Adipocyte (in vitro differentiated cells): ENCODE results near the gene SOCS1.

ENCODE experiments used
- DNase-seq: peaks from one replicate; pipeline ENCODE4 v3.0.0-alpha.2; 2015; ENCODE audit warnings: low read depth
- H3K27me3 ChIP-seq: replicated peaks from 2 replicates; pipeline ENCODE4 v1.7.0; 2013; ENCODE audit warnings: mild to moderate bottlenecking, low read length, moderate library complexity; ENCODE audit not compliant: control insufficient read depth, insufficient read depth
- H3K36me3 ChIP-seq: 2 replicates; pipeline ENCODE4 v1.7.0; 2013; ENCODE audit warnings: low read length, mild to moderate bottlenecking, moderate library complexity; ENCODE audit not compliant: control insufficient read depth, insufficient read depth, severe bottlenecking
- H3K4me1 ChIP-seq: 2 replicates; pipeline ENCODE4 v1.7.0; 2013; ENCODE audit warnings: mild to moderate bottlenecking, low read length, moderate library complexity; ENCODE audit not compliant: control insufficient read depth, insufficient read depth
- H3K4me3 ChIP-seq: 2 replicates; pipeline ENCODE4 v1.7.0; 2013; ENCODE audit warnings: mild to moderate bottlenecking, low read length, moderate library complexity
- H3K9ac ChIP-seq: 2 replicates; pipeline ENCODE4 v1.7.0; 2013; ENCODE audit warnings: mild to moderate bottlenecking, low read length, moderate library complexity
- H3K9me3 ChIP-seq: 2 replicates; pipeline ENCODE4 v1.7.0; 2013; ENCODE audit warnings: mild to moderate bottlenecking, low read length, moderate library complexity; ENCODE audit not compliant: control insufficient read depth

Gene SOCS1

DNA sequence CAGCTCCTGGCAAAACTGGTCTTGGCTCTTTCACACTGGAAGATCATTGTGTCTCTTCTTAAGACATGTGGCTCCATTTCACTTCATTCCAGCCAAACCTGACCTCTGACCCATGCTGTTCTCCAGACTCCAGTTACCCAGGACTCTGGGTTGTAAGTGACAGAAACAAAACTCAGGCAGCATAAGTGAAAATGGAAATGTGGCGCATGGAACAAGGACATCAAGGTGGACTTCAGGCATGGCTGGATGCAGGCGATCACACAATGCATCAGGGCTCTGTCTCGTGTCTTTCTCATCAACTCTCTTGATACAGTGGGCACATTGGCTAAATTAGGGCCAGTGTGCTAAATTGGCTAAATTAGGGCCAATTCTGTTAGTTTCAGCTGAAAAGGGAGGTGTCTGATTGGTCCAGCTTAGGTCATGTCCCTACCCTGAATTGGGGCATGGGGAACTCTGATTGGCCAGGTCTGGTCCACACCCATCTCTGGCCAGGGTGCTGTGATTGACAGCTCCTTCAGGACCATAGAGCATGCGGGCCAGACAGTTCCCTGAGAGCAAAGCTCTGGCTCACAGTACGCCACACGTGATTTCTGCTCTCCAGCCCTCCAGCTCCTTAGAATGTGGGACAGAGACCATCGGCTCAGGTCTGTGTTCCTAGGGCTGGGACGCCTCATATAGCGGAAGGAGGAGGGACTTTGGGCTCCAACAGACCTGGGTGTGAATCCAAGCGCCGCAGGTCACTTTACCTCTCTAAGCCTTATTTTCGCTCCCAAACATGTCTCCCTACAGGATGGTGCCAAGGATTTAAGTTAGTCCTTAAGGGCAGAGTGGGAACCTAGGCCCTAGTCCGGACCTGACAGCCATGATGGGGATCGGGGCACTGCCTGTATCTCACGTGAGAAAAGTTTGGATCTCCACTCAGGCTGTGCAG is 17.5 kb downstream of the SOCS1 start:
- Histone ChIP-seq H3K4me3 (no peak overlapping the region), H3K27me3 (peaks cover 6% of the 10 kb centered on the region), H3K4me1 (no peaks in the 10 kb centered on the region), H3K36me3 (no peaks in the 10 kb centered on the region), H3K9ac (no peak overlapping the region), H3K9me3 (no peaks in the 10 kb centered on the region)
- no peak for DNase-seq

DNA sequence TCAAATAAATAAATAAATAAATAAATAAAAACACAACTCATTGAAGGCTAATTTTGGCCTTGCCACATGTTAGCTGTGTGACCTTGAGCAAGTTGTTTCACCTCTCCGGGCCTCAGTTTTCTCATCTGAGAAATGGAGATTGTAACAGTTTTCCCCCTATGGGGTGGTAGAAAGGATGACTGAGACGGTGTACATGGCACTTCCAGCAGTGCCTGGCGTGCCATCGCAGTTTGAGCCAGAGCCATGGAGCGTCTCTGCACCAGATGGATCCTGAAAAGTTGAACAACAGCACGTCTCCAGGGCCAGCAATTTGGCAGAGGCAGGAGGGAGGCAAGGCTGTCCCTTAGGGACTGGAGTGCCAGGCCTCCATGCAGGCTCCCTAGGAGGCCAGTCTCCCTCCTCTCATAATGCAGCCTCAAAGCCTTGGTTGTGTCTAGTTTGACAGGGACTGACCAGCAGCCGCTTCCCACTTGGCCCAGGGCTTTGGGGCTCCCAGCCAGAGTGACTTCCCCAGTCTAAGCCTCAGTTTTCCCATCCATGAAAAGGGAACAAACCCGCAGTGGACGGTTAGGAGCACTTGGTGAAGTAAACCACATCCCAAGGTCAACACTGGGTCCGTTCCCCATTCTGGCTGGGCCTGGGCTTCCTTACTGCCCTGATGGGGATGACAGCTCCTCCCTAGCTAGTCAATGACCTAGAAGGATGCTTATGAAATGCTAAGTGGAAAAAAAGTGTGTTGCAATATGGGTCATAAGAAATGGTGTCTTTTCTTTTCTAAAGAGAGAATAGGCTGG is 19.3 kb downstream of the SOCS1 start:
- peak; percentile 39 for DNase-seq
- no peaks in the 10 kb centered on the region for H3K4me1 ChIP-seq
- no peak overlapping the region for H3K4me3 ChIP-seq
- no peaks in the 10 kb centered on the region for H3K9me3 ChIP-seq
- H3K36me3 ChIP-seq: no peaks in the 10 kb centered on the region
- H3K9ac ChIP-seq: no peak overlapping the region
- H3K27me3 ChIP-seq: no peaks in the 10 kb centered on the region

DNA sequence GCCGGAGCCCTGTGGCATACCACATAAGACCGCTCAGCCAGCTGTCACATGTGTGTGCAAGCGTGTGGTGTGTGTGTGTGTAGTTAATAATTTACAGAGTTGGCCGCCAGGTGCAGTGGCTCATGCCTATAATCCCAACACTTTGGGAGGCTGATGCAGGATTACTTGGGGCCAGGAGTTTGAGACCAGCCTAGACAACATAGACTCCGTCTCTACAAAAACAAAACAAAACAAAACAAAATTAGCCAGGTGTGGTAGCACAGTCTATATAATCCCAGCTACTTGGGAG is 20.4 kb downstream of the SOCS1 start:
- H3K4me1 ChIP-seq: no peaks in the 10 kb centered on the region
- no peaks in the 10 kb centered on the region for H3K9me3 ChIP-seq
- no peak overlapping the region for H3K9ac ChIP-seq
- no peak overlapping the region for H3K4me3 ChIP-seq
- no peaks in the 10 kb centered on the region for H3K27me3 ChIP-seq
- no peaks in the 10 kb centered on the region for H3K36me3 ChIP-seq
- DNase-seq: no peak

DNA sequence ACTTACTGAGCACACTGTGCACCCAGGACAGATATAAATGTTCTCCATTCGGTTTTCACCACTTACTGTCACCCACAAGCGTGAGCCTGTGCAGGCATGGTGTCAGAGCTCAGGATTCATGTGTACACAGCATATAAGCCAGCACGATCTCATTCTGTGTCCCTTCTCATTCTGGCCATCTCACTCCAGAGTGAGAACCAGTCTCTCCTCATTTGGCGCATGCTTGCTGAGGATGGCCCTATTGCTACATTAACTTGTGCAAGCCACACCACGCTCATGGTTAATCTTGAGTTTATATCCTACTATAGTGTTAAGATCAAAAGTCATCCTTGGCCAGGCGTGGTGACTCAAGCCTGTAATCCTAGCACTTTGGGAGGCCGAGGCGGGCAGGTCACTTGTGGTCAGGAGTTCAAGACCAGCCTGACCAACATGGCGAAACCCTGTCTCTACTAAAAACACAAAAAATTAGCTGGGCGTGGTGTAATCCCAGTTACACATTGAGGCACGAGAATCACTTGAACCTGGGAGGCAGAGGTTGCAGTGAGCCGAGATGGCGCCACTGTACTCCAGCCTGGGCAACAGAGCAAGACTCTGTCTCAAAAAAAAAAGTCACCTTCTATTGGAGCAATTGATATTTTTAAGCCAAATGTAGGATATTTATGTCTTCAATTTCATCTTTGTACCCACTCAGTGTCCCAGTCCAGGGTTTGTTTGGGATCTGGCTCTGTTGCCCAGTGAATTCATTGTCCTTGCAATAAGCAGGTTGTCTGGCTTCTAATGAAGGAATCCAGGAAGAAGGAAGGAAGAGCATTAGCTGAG is 20.9 kb downstream of the SOCS1 start:
- Histone ChIP-seq H3K9me3 (no peaks in the 10 kb centered on the region), H3K36me3 (no peaks in the 10 kb centered on the region), H3K9ac (no peak overlapping the region), H3K4me3 (no peak overlapping the region), H3K27me3 (no peaks in the 10 kb centered on the region), H3K4me1 (no peaks in the 10 kb centered on the region)
- no peak for DNase-seq

DNA sequence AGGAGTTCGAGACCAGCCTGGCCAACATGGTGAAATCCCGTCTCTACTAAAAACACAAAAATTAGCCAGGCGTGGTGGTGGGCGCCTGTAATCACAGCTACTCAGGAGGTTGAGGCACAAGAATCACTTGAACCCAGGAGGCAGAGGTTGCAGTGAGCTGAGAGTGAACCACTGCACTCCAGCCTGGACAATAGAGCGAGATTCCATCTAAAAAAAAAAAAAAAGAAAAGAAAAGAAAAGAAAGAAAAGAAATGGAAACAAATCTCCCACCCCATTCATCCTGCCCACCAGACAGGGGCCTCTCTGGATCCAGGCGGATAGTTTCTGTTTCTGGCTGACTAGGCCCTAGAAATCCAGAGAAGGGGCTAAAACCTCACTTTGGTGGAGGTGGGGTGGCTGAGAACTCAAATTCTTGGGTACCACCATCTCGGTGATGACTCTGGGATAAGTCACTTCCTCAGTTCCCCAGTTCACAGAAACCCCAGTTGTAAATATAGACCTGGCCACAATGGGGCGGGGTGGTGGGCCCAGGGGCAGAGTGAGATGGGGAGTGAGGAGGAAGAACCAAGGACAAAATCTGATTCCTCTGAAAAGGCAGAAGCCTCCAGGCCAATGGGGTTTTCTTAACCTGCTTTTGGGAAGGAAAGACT is 22.2 kb downstream of the SOCS1 start:
- no peak overlapping the region for H3K9ac ChIP-seq
- no peak for DNase-seq
- H3K27me3 ChIP-seq: no peaks in the 10 kb centered on the region
- H3K4me1 ChIP-seq: no peaks in the 10 kb centered on the region
- no peak overlapping the region for H3K4me3 ChIP-seq
- H3K9me3 ChIP-seq: no peaks in the 10 kb centered on the region
- no peaks in the 10 kb centered on the region for H3K36me3 ChIP-seq

DNA sequence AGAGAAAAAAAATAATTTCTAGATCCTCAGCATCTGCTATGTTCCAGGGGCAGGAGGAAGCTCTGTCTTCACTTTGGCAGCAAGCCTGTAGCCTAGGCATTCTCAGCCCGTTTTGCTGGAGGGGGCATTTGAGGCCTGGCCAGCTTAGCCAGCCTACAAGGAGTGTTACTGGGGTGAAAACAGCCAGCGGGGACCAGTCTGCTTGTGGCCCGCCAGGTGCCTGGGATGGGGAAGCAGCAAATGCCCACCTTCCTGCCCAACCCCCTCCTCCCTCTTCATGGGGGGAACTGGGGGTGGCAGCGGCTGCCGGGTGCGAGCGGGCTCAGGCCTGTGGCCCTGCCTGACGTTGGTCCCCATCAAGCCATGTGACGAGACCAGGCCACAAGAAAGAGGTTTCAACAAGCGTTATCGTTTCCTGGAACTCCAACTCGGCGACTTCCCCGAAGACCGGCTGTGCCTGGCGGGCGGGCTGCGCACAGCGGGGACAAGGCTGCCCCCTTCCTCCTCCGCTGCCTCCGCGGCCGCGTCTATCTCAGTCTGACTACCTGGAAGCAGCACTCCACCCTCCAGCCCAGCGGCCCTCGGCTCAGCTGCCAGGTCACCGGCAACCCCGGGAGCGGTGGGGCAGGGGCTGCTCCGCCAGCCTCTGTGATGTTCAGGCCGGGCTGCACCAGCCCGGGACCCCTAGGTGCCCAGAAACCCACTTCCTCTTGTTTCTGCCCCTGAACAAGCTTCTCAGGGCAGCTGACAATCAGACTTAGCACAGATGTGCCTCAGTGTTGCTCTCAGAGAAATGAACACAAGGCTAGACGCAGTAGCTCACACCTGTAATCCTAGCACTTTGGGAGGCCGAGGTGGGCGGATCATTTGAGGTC is 22.9 kb downstream of the SOCS1 start:
- Histone ChIP-seq H3K9ac (no peak overlapping the region), H3K36me3 (no peaks in the 10 kb centered on the region), H3K9me3 (no peaks in the 10 kb centered on the region), H3K4me1 (no peaks in the 10 kb centered on the region), H3K27me3 (no peaks in the 10 kb centered on the region), H3K4me3 (no peak overlapping the region)
- DNase-seq: no peak

DNA sequence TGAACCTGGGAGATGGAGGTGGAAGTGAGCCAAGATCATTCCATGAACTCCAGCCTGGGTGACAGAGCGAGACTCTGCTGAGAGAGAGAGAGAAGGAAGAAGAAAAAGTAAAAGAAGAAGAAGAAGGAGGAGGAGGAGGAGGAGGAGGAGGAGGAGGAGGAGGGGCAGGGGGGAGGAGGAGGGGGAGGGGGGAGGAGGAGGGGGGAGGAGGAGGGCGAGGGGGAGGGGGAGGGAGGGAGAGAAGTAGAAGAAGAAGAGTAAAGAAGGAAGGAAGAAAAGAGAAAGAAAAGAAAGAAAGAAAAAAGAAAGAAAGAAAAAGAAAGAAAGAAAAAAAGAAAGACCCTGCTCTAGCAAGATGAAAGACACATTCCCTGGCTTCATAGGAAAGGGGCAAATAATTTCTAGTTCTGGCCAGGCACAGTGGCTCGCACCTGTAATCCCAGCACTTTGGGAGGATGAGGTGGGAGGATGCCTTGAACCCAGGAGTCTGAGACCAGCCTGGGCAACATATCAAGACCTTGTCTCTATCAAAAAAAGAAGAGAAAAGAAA is 23.6 kb downstream of the SOCS1 start:
- Histone ChIP-seq H3K4me1 (no peaks in the 10 kb centered on the region), H3K4me3 (no peak overlapping the region), H3K36me3 (no peaks in the 10 kb centered on the region), H3K9ac (no peak overlapping the region), H3K9me3 (no peaks in the 10 kb centered on the region), H3K27me3 (no peaks in the 10 kb centered on the region)
- no peak for DNase-seq

DNA sequence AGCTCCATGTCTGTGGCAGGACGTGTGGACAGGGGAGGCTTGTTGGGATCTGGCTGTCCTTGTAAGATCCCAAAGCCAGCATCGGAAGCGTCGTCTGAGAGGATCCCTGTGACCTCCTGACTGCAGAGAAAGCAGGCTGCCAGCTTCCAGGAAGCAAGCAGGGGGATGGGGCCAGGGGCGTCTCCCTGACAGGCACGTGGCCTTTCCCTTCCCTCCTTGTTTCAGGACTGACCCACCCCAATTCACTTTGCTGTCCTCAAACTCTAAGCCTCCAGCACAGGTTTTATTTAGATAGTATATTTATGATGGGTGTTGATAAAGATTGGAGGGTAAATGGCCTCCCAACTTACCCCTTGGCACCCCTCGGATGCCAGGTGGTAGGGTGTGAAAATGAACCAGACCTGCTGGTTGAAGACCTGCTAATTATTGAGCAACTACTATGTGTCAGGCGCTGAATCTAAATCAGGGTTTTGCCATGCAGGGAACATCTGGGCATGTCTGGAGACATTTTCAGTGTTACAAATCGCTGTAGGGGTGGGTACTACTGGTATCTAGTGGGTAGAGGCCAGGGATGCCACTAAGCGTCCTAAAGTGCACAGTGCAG is 24.5 kb downstream of the SOCS1 start:
- Histone ChIP-seq H3K9me3 (no peaks in the 10 kb centered on the region), H3K9ac (no peak overlapping the region), H3K4me3 (no peak overlapping the region), H3K36me3 (no peaks in the 10 kb centered on the region), H3K4me1 (no peaks in the 10 kb centered on the region), H3K27me3 (no peaks in the 10 kb centered on the region)
- no peak for DNase-seq

DNA sequence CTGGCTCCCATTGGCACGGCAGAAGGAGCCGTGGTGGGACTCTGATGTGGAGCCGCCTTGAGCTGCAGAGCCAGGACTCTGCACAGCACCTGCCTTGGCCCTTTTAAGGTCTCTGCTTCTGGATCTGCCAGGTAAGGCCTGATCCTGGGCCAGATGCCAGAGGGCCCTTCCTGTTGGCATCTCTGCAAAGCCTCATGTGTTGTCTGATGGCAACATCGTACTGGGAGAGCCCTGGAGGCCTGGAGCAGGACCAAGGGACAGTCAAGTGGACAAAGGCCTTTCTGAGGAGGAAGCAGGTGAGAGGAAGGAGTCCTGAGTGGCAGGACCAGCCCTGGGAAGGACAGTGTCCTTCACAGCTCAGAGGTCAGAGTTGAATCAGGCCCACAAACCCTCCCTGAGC is 26.1 kb downstream of the SOCS1 start:
- no peak overlapping the region for H3K4me3 ChIP-seq
- no peaks in the 10 kb centered on the region for H3K36me3 ChIP-seq
- H3K4me1 ChIP-seq: no peaks in the 10 kb centered on the region
- H3K9ac ChIP-seq: no peak overlapping the region
- no peaks in the 10 kb centered on the region for H3K9me3 ChIP-seq
- H3K27me3 ChIP-seq: no peaks in the 10 kb centered on the region
- DNase-seq: no peak

DNA sequence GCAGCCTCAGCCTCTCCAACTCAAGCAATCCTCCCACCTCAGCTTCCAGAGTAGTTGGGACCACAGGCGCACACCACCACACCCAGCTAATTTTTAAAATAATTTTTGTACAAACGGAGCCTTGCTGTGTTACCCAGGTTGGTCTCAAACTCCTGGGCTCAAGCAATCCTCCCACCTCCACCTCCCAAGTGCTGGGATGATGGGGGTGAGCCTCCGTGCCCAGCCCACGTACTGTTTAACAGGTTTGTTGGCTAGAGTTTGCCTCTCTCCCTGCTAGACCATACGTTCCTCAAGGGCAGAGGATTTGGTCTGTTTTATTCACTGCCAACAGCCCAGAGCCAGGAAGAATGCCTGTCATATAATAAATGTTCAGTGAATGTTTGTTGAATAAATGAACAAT is 26.6 kb downstream of the SOCS1 start:
- H3K27me3 ChIP-seq: no peaks in the 10 kb centered on the region
- H3K9ac ChIP-seq: no peak overlapping the region
- no peak overlapping the region for H3K4me3 ChIP-seq
- H3K36me3 ChIP-seq: no peaks in the 10 kb centered on the region
- DNase-seq: no peak
- H3K9me3 ChIP-seq: no peaks in the 10 kb centered on the region
- H3K4me1 ChIP-seq: no peaks in the 10 kb centered on the region
